NCI-H187 (cell line): Measurements from ENCODE around the gene PPARG.

Experiments
- DNase-seq, 2 experiments: peaks; one replicate each; lab custom pipeline; 2025; lab: John Stamatoyannopoulos, UW

PPARG gene

GRCh38 chr3:12312010-12312409, 23.1 kb downstream of the PPARG start:
- no peak for DNase-seq

GRCh38 chr3:12313519-12313918, 24.6 kb downstream of the PPARG start:
- no peak for DNase-seq

GRCh38 chr3:12316253-12316652, 27.4 kb downstream of the PPARG start:
- no peak for DNase-seq

- DNase-seq, result no peak
Measured at GRCh38 chr3:12316729-12317351, 28.0 kb downstream of the PPARG start.

GRCh38 chr3:12317914-12318313, 29.0 kb downstream of the PPARG start:
- DNase-seq, result no peak

GRCh38 chr3:12318758-12319621, 30.1 kb downstream of the PPARG start:
- no peak for DNase-seq

- DNase-seq, result no peak
Measured at GRCh38 chr3:12321015-12321414, 32.1 kb downstream of the PPARG start.

GRCh38 chr3:12323237-12323636, 34.4 kb downstream of the PPARG start:
- DNase-seq, result no peak

GRCh38 chr3:12325586-12326515, 37.0 kb downstream of the PPARG start:
- no peak for DNase-seq

- no peak for DNase-seq
Measured at GRCh38 chr3:12327021-12327420, 38.2 kb downstream of the PPARG start.

GRCh38 chr3:12328132-12328836, 39.4 kb downstream of the PPARG start:
- no peak for DNase-seq

- no peak for DNase-seq
Measured at GRCh38 chr3:12328837-12329462, 40.1 kb downstream of the PPARG start.

- no peak for DNase-seq
Measured at GRCh38 chr3:12334786-12335185, 45.9 kb downstream of the PPARG start.

GRCh38 chr3:12335421-12335820, 46.6 kb downstream of the PPARG start:
- no peak for DNase-seq

GRCh38 chr3:12336099-12336498, 47.2 kb downstream of the PPARG start:
- no peak for DNase-seq

- no peak for DNase-seq
Measured at GRCh38 chr3:12338595-12339546, 50.0 kb downstream of the PPARG start.

- DNase-seq, result no peak
Measured at GRCh38 chr3:12339701-12340480, 51.0 kb downstream of the PPARG start.

- no peak for DNase-seq
Measured at GRCh38 chr3:12340506-12340905, 51.6 kb downstream of the PPARG start.

- no peak for DNase-seq
Measured at GRCh38 chr3:12342151-12342550, 53.3 kb downstream of the PPARG start.
